ENCODE measurements around the gene CAPNS1.
A peak's percentile ranks its signal among the peaks of the same experiment; 100 is the strongest.
"Not testable (repeated sequence)": the region's sequence is repeated elsewhere in the genome, so short reads cannot be mapped to it uniquely, and the experiment has no call there.

Gene CAPNS1

GRCh38 chr19:36113425-36113824 is 26.4 kb upstream of the CAPNS1 start:
- DNase-seq = no peak
- in situ Hi-C loops (cut with HindIII; ENCODE audit: low pct_ligation_motif_present, low pct_unique_long_range_greater_than_20kb, low sequenced_read_pairs) = no loop called here

DNA sequence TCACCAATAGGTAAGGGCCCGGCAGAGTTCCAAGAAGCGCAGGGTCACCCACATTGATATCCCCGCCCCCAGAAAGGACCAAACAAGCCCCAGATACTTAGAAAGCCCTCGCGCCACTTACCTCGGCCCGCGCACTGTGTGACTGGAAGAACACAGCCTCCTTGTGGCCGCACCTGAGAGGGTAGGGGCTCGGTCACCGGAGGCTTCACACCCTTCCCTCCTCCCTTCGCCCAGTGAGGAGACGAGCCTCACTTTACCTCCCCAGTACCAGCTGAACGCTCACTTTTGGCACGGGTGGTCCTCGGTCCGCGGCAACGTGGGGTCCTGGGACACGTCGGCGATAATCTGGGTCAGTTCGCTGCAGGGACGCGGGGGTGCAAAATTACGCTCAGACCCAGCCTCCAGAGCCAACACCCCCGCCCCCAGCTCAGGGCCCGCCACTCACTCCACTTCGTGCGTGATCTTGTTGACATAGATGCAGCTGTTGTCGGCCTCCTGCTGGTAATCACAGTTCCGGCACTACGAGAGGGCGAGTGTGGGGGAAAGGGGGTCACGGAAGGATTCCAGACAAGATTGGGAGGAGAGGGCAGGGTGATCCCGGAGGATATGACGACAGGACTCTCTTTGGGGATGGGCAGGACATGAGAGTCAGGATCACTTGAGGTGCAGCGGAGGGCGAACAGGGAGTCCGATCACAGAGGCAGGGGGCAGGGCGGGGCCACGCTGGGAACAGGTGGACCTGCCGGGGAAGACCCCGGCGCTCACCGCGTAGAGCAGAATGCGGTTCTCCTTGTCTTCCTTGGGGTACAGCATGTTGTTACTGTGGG is 25.8 kb upstream of the CAPNS1 start:
- in situ Hi-C loops (cut with HindIII; ENCODE audit: low pct_ligation_motif_present, low pct_unique_long_range_greater_than_20kb, low sequenced_read_pairs) = no loop called here
- peak; percentile 24 for DNase-seq

DNA sequence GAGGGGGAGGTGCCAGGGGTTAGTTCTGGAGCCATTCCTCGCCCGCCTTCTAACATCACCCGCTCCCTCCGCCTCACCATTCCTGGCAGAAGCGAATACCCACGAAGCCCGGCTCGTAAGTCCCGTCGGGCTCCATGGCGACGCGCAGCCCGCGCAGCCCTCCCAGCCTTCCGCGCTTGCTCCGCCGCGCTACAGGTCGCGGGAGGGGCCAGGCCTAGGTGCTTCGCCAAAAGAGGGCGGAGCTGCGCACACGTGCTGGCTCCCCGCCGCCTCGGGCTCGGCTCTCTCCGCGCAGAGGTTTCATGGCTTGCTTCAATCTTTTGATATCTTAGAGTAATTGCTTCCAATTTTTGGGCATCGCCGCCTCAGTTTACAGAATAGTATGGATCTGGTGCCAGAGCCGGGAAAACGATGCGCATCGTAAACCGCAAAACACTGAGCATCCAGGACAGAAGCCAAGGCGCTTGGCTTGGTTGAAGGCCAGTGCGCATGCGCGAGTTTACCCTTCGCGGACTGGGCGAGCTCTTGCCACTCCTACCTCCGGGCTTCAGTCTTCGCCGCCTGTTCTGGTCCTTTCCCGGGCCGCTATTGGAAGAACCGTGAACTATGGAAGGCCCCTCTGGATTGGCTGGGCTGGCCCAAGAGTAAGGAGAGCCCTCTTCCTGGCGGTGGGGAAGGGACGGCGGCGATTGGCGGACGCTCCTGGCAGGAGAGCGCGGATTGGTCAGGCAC is 25.0 kb upstream of the CAPNS1 start, which contains the start of gene POLR2I:
Gene POLR2I, minus strand, starts transcription at position 155 of the 732 bp plus-strand sequence. Its CDS starts 19 bp downstream, at position 136.
- peak; percentile 99 for DNase-seq
- in situ Hi-C loops (cut with HindIII; ENCODE audit: low pct_ligation_motif_present, low pct_unique_long_range_greater_than_20kb, low sequenced_read_pairs) = no loop called here

DNA sequence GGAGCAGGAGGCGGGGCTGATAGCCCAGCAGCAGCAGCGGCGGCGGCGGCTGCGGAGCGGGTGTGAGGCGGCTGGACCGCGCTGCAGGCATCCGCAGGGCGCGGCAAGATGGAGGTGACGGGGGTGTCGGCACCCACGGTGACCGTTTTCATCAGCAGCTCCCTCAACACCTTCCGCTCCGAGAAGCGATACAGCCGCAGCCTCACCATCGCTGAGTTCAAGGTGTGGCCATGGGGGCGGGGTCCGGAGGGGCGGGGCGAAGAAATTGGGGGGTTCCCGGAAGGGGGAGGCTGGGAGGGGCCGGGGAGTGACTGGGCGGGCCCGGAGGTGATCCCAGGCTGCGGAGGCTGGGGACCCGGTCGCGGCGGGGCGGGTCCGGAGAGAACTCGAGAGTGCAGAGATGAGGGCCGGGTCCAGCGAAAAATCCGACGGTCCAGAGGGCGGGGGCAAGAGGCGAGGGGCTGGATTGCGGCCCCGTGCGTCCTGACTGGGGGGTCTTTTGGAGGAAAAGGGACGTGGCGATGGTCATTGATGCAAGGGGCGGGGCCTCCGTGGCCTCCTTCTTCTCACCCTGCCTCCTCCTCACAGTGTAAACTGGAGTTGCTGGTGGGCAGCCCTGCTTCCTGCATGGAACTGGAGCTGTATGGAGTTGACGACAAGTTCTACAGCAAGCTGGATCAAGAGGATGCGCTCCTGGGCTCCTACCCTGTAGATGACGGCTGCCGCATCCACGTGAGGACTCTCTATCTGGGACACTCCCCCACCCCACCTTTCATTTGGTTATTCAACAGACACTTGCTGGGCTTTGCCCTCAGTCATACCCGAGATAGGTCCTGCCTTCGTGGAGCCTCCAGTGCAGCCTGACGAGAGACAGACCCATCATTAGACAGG is 24.2 kb upstream of the CAPNS1 start, which contains the start of gene TBCB:
Gene TBCB, plus strand, starts transcription at position 16 of the 891 bp plus-strand sequence. Its CDS starts 93 bp downstream, at position 109.
- in situ Hi-C loops (cut with HindIII; ENCODE audit: low pct_ligation_motif_present, low pct_unique_long_range_greater_than_20kb, low sequenced_read_pairs) = no loop called here
- no peak for DNase-seq

DNA sequence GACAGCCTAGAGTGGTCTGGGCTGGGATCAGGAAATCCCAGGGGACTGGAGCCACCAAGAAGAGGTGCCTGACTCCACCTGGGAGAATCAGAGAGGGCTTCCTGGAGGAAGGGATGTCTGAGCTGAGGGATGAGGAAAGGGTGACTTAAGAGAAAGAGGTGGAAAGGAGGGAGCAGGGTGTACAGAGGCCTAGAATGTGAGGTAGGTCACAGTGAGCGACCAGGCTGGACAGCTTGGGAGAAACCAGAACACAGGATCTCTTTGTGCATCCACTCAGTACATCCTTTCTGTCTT is 23.6 kb upstream of the CAPNS1 start:
- no peak for DNase-seq
- in situ Hi-C loops (cut with HindIII; ENCODE audit: low pct_ligation_motif_present, low pct_unique_long_range_greater_than_20kb, low sequenced_read_pairs) = no loop called here

DNA sequence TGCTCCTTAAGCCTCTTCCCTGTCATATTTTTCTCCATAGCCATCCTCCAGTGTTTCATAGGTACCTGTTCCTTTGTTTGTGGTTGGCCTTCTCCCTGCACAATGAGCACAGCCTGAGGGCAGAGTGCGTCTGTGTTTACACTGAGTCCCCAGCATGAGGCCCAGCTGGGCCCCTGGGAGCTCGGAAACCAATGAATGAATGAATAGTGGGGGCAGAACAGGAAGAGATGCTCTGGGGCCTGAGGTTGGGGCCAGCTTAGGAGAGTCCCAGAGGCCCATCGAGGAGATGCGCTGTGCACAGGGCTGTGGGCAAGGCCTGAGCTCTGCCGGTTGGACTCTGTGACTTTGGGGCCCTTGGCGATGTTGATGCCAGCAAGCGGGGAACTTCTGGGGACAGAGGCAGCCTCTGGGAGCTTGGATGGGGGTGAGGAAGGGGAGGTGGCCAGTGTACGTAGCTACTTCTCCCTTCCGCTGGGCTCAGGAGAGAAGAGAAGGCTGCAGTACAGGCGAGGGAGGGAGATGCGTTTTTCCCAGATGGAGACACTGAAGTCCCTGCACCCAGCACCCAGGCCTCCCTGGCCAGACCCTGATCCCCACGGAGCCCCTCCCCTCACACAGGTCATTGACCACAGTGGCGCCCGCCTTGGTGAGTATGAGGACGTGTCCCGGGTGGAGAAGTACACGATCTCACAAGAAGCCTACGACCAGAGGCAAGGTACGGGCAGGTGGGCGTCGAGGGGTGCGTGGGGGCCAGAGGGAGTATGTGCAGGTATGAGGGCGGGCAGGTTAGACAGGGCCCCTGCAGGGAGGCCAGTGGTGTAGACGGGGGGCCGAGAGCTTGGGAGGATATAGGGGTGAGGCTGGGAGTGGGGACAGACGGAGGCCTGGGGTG is 19.5 kb upstream of the CAPNS1 start:
- in situ Hi-C loops (cut with HindIII; ENCODE audit: low pct_ligation_motif_present, low pct_unique_long_range_greater_than_20kb, low sequenced_read_pairs) = no loop called here

DNA sequence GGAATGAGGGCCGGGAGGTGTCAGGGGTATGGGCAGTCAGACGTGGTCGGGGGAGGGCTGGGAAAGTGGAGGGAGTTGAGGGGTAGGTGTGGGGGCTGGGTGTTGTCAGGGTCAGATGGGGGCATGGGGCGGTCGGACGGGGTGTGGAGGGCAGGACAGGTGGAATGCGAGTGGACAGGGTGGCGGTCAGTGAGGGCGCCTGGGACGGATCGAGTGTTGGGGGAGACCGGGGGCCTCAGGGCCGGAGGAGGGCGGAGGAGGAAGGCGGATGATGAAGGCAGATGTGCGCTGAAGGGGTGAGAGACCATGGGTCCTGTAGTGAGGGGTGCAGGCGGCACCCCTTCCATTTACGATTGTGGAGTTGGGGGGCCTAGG is 18.9 kb upstream of the CAPNS1 start:
- no peak for DNase-seq
- in situ Hi-C loops (cut with HindIII; ENCODE audit: low pct_ligation_motif_present, low pct_unique_long_range_greater_than_20kb, low sequenced_read_pairs) = no loop called here

More for the DNA sequence above, 19.5 kb upstream of the CAPNS1 start:
- DNase-seq = no peak

DNA sequence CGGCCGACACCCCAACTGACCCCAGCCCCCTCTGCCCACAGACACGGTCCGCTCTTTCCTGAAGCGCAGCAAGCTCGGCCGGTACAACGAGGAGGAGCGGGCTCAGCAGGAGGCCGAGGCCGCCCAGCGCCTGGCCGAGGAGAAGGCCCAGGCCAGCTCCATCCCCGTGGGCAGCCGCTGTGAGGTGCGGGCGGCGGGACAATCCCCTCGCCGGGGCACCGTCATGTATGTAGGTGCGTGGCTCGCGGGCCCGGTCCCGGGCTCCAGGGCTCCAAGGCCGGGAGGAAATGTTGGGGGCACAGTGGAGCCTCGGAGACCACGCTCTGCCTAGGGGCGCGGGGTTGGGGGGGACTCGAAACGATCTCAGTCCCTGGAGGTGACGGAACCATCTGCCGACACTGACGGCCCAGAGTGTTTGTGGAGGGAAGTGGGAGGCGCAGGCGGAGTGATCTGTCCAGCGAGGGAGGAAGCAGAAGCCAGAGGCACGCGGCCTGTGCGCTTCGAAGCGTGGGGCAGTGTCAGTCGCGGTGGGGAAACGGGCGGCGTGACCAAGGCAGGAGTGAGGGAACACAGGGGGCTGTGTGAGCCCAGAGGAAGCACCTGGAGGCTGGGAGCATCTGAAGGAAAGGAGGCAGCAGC is 18.3 kb upstream of the CAPNS1 start:
- no peak for DNase-seq
- in situ Hi-C loops (cut with HindIII; ENCODE audit: low pct_ligation_motif_present, low pct_unique_long_range_greater_than_20kb, low sequenced_read_pairs) = no loop called here

GRCh38 chr19:36125557-36125956 is 14.3 kb upstream of the CAPNS1 start:
- in situ Hi-C loops (cut with HindIII; ENCODE audit: low pct_ligation_motif_present, low pct_unique_long_range_greater_than_20kb, low sequenced_read_pairs) = no loop called here
- no peak for DNase-seq

DNA sequence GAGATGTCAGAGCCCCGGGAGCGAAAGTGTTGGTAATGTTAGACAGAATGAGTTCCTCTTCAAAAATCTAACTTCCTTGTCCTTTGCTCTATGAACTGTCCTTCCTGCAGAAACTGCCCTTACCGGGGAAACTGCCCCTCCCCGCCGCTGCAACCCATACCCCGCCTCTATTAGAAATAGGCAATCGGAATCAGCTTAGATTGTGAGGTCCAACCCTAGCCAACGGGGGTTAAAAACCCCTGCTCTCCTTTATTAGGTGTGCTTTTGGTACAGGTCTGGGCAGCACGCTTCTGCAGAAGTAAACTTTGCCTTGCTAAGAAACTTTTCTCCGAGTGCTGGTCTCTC is 11.5 kb upstream of the CAPNS1 start:
- in situ Hi-C loops (cut with HindIII; ENCODE audit: low pct_ligation_motif_present, low pct_unique_long_range_greater_than_20kb, low sequenced_read_pairs) = no loop called here
- DNase-seq = no peak

DNA sequence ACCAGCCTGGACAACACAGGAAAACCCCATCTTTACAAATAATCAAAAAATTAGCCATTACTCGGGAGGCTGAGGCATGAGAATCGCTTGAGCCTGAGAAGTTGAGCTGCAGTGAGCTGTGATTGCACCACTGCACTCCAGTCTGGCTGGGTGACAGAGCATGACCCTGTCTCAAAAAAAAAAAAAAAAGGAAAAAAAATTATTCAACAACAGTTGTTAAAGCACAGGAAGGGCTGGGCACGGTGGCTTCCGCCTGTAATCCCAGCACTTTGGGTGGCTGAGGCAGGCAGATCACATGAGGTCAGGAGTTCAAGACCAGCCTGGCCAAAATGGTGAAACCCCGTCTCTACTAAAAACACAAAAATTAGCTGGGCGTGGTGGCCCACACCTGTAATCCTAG is 8.6 kb upstream of the CAPNS1 start:
- DNase-seq; in situ Hi-C loops (cut with HindIII; ENCODE audit: low pct_ligation_motif_present, low pct_unique_long_range_greater_than_20kb, low sequenced_read_pairs): not testable (repeated sequence)

GRCh38 chr19:36134867-36135266 is 5.0 kb upstream of the CAPNS1 start:
- DNase-seq; in situ Hi-C loops (cut with HindIII; ENCODE audit: low pct_ligation_motif_present, low pct_unique_long_range_greater_than_20kb, low sequenced_read_pairs): not testable (repeated sequence)

DNA sequence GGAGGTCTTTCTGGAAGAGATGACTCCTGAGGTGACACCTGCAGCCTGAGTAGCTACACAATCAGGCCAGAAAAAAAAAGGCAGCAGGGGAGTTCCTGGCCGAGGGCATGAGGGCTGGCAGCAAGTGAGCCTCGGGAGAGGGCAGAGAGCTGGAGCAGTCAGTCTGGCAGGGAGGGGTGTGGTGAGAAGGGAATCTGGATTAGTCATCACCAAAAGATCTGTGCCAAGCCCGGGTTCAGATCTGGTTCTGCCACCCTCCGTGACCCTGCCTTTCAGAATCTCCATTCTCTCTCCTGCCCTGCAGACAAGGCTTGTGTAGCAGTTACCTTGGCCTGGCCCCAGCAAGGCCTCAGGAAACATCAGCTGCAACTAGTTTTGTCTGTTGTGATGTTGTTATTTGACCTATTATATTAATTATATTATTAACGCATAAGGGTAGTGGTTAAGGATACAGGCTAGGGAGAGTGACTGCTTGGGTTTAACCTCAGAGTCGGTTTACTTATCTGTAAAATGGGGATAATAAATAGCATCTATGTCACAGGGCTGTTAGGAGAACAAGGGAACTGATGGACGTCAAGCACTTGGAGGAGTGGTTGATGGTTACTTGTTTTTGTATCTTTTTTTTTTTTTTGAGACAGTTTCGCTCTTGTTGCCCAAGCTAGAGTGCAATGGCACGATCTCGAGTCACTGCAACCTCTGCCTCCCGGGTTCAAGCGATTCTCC is 2.7 kb upstream of the CAPNS1 start:
- DNase-seq = peak; percentile 81
- in situ Hi-C loops (cut with HindIII; ENCODE audit: low pct_ligation_motif_present, low pct_unique_long_range_greater_than_20kb, low sequenced_read_pairs) = no loop called here

DNA sequence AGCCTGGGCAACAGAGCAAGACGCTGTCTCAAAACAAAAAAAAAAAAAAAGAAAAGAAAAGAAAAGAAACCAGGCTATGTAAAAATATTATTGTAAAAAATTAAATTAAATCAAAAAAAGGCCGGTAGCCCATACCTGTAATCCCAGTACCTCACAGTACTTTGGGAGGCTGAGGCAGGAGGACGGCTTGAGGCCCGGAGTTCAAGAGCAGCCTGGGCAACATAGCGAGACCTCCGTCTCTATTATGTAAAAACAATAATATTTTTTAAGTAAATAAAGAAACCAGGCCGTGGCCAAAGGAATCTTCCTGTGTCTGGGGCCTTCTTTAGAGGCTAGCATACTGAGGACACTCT is 770 bp upstream of the CAPNS1 start:
- DNase-seq = no peak
- in situ Hi-C loops (cut with HindIII; ENCODE audit: low pct_ligation_motif_present, low pct_unique_long_range_greater_than_20kb, low sequenced_read_pairs) = no loop called here

DNA sequence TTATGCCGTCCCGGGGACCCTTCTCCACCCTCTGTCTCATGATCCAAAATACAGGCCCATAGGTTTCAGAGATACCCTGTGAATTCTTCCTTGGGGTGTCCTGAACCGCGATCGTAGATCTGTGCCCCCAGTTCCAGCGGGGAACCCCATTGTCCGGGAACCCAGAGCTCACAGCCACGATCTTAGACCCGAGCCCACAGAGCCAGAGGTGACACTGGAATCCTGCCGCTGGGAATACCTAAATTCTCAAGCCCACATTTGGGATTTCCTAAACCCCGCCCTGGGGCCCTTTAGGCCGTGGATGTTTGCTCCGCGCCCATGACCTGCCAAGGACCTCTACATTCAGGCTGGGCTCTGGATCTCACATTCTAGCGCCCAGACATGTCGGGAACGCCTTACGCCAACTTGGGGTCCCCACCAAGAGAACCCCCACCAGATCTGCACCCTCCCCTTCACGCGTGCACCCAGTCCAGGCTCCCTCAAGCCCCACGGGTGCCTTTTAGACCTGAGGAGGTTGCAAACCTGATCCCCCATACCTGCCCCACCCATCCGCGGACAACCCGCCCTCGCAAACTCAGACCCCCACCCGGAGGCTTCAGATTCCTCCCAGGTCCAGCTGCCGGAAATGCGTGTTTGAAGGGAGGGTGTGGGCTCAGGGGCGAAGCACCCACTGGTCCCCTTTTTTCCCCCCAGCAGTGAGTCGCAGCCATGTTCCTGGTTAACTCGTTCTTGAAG is 605 bp downstream of the CAPNS1 start:
- in situ Hi-C loops (cut with HindIII; ENCODE audit: low pct_ligation_motif_present, low pct_unique_long_range_greater_than_20kb, low sequenced_read_pairs) = no loop called here
- peak; percentile 67 for DNase-seq

DNA sequence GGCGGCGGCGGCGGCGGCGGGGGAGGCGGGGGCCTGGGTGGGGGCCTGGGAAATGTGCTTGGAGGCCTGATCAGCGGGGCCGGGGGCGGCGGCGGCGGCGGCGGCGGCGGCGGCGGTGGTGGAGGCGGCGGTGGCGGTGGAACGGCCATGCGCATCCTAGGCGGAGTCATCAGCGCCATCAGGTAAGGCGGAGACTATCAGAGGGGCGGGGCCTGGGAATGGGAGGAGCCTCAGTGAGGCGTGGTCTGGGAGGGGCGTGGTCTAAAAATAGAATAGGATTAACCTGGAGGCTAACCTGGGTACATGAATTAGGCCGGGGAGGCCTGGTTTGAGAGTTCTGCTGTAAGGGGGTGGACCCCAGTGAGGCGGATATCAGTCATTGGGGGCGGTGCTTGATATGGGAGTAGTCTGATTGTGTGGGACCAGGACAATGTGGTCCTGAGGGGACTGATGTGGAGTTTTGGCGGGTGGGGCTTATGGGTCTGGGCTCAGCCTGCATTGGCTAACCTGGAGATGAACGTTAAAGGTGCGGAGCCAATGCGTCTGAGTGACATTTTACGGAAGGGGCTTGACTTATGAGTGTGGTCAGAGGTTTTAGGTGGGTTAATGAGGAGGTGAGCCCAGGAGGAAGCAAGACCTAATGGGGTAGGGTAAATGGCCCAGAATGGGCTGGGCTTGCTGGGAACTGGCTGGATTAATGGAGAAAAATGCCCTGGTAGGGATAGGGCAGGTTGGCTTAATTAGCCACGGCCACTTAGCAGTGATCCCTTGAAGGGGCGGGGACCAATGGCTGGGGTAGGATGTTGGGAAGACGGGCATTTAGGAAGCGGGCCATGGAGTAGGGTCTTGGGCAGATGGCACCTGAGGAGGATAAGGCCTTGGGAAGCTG is 1.4 kb downstream of the CAPNS1 start:
- DNase-seq = peak; percentile 79
- in situ Hi-C loops (cut with HindIII; ENCODE audit: low pct_ligation_motif_present, low pct_unique_long_range_greater_than_20kb, low sequenced_read_pairs) = no loop called here

Measured in ACHN (cell line).